Endothelial cell (in vitro differentiated cells): ENCODE results near the gene PHKA2. TPM values are rescaled to one million over a fixed set of nuclear protein-coding genes. Genes with fewer than 3 reads are reported as not detected.

Experiments used
- DNase-seq: peaks from one replicate; pipeline ENCODE4 v3.0.0; 2021; ENCODE audit warnings: low spot score
- H3K27ac Mint-ChIP-seq: one replicate; pipeline ENCODE4 v1.8.0; 2021; ENCODE audit warnings: mixed read lengths, inconsistent platforms; ENCODE audit not compliant: unreplicated experiment
- H3K27me3 Mint-ChIP-seq: one replicate; pipeline ENCODE4 v1.8.0; 2021; ENCODE audit warnings: mild to moderate bottlenecking, moderate library complexity, mixed read lengths, inconsistent platforms; ENCODE audit not compliant: unreplicated experiment
- H3K36me3 Mint-ChIP-seq: one replicate; pipeline ENCODE4 v1.8.0; 2021; ENCODE audit warnings: mild to moderate bottlenecking, low read depth, mixed read lengths, inconsistent platforms; ENCODE audit not compliant: unreplicated experiment
- H3K4me1 Mint-ChIP-seq: one replicate; pipeline ENCODE4 v1.8.0; 2021; ENCODE audit warnings: mild to moderate bottlenecking, mixed read lengths, inconsistent platforms; ENCODE audit not compliant: unreplicated experiment
- H3K4me3 Mint-ChIP-seq: one replicate; pipeline ENCODE4 v1.8.0; 2021; ENCODE audit warnings: mild to moderate bottlenecking, mixed read lengths, inconsistent platforms; ENCODE audit not compliant: unreplicated experiment
- H3K9me3 Mint-ChIP-seq: one replicate; pipeline ENCODE4 v1.8.0; 2021; ENCODE audit warnings: mixed read lengths, inconsistent platforms; ENCODE audit not compliant: unreplicated experiment
- total RNA-seq: library from RNA; stranded (reverse); fragmentation: NEBNext Ultra II Directional; extraction: Animal tissue kit (Norgen Biotek cat#: 25700); gene quantifications from one replicate; pipeline ENCODE4 v1.2.1, GENCODE V29; 2021; ENCODE audit not compliant: unreplicated experiment
- TF ChIP-seq, protein P1 (sequence below): fragments of 200-600 bp; sonication (generic); IDR thresholded peaks from one replicate; pipeline ENCODE4 v1.5.0; 2021; ENCODE audit warnings: antibody characterized with exemption; ENCODE audit not compliant: unreplicated experiment

Gene PHKA2
- total RNA-seq, 1 donor from 2014 or later = 19.7 TPM

DNA sequence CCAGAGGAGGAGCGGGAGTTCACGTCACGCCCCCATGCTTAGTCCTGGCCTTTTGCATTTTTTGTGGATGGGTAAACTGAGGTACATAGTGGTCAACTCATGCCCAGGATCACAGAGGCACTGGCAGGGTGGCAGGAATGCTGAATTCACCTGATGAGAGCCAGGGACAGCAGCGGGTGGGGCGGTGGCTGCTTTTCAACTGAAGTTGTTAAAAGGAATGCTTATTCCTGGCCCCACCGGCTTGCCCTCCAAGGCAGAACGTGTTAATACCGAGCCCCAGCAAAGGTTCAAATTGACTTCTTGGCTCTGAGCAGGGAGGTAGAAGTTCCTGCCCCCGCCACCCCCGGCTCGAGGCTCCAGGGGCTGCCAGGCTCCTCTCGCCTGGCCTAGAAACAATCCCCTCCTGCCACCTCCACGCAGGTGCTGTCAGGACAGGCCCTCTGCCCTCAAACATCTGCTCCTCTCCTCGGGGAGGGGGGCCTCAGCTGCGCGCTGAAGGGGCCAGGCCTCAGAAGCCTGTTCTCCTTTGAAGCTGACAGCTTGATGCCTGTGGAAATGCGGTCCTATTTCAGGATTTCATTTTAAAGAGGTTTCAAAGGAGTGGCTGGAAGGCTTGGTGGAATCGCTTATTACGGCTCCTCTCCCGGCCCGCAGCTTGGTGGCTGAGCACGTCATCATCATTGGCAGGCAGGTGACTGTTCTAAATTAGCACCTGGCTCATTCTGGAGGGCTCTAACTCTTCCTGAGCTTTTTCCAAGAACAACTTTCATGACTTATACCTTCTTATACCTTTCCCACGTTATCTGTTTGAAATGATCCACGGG, 93.0 kb downstream of the PHKA2 start:
- Mint-ChIP-seq H3K27me3 (no peaks in the 10 kb centered on the region), H3K36me3 (no peaks in the 10 kb centered on the region), H3K27ac (no peak overlapping the region), H3K4me1 (peaks cover 10% of the 10 kb centered on the region), H3K4me3 (no peak overlapping the region), H3K9me3 (no peaks in the 10 kb centered on the region)
- TF ChIP-seq, protein P1, sequence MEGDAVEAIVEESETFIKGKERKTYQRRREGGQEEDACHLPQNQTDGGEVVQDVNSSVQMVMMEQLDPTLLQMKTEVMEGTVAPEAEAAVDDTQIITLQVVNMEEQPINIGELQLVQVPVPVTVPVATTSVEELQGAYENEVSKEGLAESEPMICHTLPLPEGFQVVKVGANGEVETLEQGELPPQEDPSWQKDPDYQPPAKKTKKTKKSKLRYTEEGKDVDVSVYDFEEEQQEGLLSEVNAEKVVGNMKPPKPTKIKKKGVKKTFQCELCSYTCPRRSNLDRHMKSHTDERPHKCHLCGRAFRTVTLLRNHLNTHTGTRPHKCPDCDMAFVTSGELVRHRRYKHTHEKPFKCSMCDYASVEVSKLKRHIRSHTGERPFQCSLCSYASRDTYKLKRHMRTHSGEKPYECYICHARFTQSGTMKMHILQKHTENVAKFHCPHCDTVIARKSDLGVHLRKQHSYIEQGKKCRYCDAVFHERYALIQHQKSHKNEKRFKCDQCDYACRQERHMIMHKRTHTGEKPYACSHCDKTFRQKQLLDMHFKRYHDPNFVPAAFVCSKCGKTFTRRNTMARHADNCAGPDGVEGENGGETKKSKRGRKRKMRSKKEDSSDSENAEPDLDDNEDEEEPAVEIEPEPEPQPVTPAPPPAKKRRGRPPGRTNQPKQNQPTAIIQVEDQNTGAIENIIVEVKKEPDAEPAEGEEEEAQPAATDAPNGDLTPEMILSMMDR = no peak
- no peak for DNase-seq

DNA sequence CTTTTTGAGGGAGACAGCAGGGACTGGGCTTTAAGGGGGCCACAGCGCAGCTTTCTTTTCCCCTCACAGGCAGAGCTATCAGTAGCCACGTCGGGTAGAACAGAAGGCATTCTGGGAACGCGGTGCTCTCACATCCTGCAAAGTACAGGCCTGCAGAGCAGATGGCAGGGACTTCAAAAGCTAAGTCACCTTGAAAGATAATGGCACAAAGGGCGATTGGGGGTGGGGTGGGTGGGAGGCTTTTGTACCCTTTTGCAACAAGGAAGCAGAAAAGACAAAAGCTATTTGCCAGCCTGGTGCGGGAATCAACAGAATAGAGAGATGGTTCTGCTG, 93.9 kb downstream of the PHKA2 start:
- no peak overlapping the region for H3K4me3 Mint-ChIP-seq
- TF ChIP-seq, protein P1 = no peak
- H3K4me1 Mint-ChIP-seq = peaks cover 10% of the 10 kb centered on the region
- no peak overlapping the region for H3K27ac Mint-ChIP-seq
- no peaks in the 10 kb centered on the region for H3K9me3 Mint-ChIP-seq
- no peaks in the 10 kb centered on the region for H3K27me3 Mint-ChIP-seq
- no peaks in the 10 kb centered on the region for H3K36me3 Mint-ChIP-seq
- DNase-seq = no peak

DNA sequence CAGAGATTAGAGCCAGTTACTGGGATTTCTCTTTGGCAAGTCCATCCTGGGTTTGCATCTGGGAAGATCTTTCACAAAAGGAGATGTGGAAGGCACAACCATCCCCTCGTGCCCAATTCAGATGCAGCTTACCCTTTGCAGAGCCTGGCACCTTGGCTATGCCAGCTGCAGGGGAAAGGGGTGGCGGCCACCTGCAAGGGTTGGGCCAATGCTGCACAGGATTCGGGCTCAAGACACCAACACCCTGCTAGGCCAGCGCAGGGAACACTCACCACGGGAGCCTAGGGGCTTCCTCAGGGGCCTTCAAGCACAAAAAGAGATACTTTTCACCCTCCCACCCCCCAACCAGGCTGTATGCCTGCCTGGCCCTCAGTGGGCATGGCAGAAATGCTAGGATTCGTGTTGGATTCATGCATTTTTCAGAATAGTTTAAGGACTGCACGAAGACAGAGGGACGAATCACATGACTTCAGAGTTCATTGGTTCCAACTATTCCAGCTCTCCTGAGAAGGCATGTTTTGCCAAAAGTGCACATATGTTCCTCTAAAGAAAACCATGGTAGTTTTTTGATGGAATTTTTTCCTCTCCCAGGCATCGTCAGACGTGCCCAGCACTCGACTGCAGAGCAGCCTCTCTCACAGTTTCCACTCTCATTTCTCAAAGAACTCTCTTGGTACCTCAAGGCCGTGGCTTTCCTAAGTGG, 94.4 kb downstream of the PHKA2 start:
- H3K27me3 Mint-ChIP-seq = no peaks in the 10 kb centered on the region
- no peaks in the 10 kb centered on the region for H3K9me3 Mint-ChIP-seq
- peaks cover 10% of the 10 kb centered on the region for H3K4me1 Mint-ChIP-seq
- TF ChIP-seq, protein P1 = no peak
- H3K36me3 Mint-ChIP-seq = no peaks in the 10 kb centered on the region
- H3K4me3 Mint-ChIP-seq = no peak overlapping the region
- H3K27ac Mint-ChIP-seq = no peak overlapping the region
- no peak for DNase-seq

DNA sequence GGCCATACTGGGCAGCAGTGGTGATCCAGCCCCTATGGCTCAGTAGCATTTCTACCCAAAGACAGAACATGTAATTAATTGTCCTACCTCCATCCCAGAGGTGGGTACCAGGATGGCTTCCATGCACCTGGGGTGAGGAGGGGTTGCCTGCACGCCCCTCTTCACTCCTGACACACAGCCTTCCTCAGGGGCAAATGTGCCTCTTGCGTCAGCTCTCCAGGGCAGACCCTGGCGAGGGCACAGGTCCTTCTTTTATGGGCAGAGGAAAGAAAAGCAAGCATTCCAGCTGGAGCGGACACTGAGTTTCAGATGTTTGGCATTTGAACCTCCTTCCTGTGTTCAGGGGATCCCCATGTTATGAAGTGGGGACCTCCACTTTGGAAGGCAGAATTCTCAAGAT, 95.6 kb downstream of the PHKA2 start:
- TF ChIP-seq, protein P1 = no peak

DNA sequence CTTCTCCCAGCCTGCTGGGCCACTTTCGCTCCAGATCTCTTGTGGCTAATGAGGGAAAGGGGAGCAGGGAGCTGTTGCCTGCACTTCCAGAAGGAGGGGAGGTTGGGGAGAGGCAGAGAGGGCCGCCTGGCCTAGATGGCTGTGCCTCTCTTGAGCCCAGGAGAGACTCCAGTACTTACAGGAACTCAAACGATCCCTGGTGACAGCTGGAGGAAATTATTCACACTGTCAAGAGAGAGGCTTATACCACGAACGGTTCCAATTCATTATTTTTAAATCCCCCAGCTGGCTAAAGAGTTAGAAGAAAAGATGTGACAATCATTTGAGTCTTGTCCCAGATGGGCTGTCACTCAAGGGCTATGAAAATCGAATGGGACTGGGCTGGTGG, 96.1 kb downstream of the PHKA2 start:
- Mint-ChIP-seq H3K36me3 (no peaks in the 10 kb centered on the region), H3K4me1 (peaks cover 10% of the 10 kb centered on the region), H3K27me3 (no peaks in the 10 kb centered on the region), H3K9me3 (no peaks in the 10 kb centered on the region), H3K27ac (no peak overlapping the region), H3K4me3 (no peak overlapping the region)
- no peak for DNase-seq
- TF ChIP-seq, protein P1 = no peak

More for the DNA sequence above, 95.6 kb downstream of the PHKA2 start:
- Mint-ChIP-seq H3K9me3 (no peaks in the 10 kb centered on the region), H3K36me3 (no peaks in the 10 kb centered on the region), H3K27me3 (no peaks in the 10 kb centered on the region), H3K4me1 (peaks cover 10% of the 10 kb centered on the region), H3K4me3 (no peak overlapping the region), H3K27ac (no peak overlapping the region)
- DNase-seq = no peak
